Frontal cortex (tissue), 4 donors: ENCODE data around the gene TMEM121. TPM values are rescaled to one million over a fixed set of nuclear protein-coding genes. Genes with fewer than 3 reads are reported as not detected.
"Not testable (repeated sequence)": the region's sequence is repeated elsewhere in the genome, so short reads cannot be mapped to it uniquely, and the experiment has no call there.

ENCODE experiments used
- DNase-seq, 2 donors: peaks; one replicate each; pipeline ENCODE4 v3.0.0; 2012; ENCODE audit warnings: low spot score in 2 of 2
- FAIRE-seq: peaks from 2 replicates; lab custom pipeline; 2012; peaks lifted over from hg19 to GRCh38; lab: Jason Lieb, UNC
- total RNA-seq: library from RNA; depleted of rRNA; stranded (reverse); fragments of >200 nt; gene quantifications from one replicate; pipeline ENCODE4 v1.2.3, GENCODE V29; 2014
- donor health status: control.
- donor health status: control.
- donor health status: control.

TMEM121 gene
- total RNA-seq, 1 donor from 2014 or later = 24.5 TPM

DNA sequence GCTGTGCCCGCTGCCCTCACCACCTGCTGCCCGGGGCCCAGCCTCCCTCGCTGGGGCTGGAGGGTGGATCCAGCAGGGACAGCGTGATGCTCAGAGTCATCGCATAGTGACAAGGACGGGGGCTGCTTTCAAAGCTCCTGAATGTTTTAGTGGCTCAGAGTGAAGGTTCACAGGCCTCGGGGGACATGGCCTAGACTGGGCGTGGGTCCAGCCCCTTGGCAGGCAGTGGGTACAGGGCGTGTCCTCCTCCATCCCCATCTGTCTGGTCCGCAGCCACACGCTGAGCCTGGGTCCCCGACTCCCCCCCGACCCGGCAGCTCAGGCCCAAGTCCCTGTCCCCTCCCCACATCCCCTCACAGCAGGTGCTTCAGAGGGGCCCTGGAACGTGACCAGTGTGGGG lies 52.8 kb downstream of the TMEM121 start:
- FAIRE-seq, DNase-seq: not testable (repeated sequence)

Other genes with a start within 250 kb of the TMEM121 start
- 60.7 TPM for gene BRF1, start 225.6 kb upstream of the TMEM121 start, total RNA-seq
- 73.0 TPM for gene PACS2, start 211.8 kb upstream of the TMEM121 start, total RNA-seq
- 0.41 TPM for gene TEX22, start 128.0 kb upstream of the TMEM121 start, total RNA-seq
- 42.0 TPM for gene MTA1, start 106.8 kb upstream of the TMEM121 start, total RNA-seq
- gene CRIP2, start 51.8 kb upstream of the TMEM121 start, total RNA-seq = 88.0 TPM
- not detected for gene CRIP1, start 39.7 kb upstream of the TMEM121 start, total RNA-seq
- 5.7 TPM for gene TEDC1, start 35.3 kb upstream of the TMEM121 start, total RNA-seq